IMR-90 (cell line): ENCODE data around the gene CNFN.

Experiments used
- BHLHE40 ChIP-seq: fragments of 150-350 bp; IDR thresholded peaks from 2 replicates; pipeline ENCODE4 v1.6.1; 2016; ENCODE audit warnings: mild to moderate bottlenecking, low read depth, low read length
- CEBPB ChIP-seq: IDR thresholded peaks from 2 replicates; pipeline ENCODE4 v1.6.1; 2012; ENCODE audit warnings: low read depth, low read length, improper control_type of control experiment
- CHD1 ChIP-seq: IDR thresholded peaks from 2 replicates; pipeline ENCODE4 v1.6.1; 2012; ENCODE audit warnings: low read depth, low read length, improper control_type of control experiment
- FOS ChIP-seq: fragments of 150-350 bp; IDR thresholded peaks from 2 replicates; pipeline ENCODE4 v1.6.1; 2016; ENCODE audit warnings: low read depth, low read length
- MXI1 ChIP-seq: IDR thresholded peaks from 2 replicates; pipeline ENCODE4 v1.6.1; 2012; ENCODE audit warnings: low read depth, mild to moderate bottlenecking, low read length, moderate library complexity, borderline replicate concordance
- POLR2A ChIP-seq: IDR thresholded peaks from 2 replicates; pipeline ENCODE4 v1.6.1; 2012; ENCODE audit warnings: mild to moderate bottlenecking, low read depth, low read length
- RAD21 ChIP-seq: IDR thresholded peaks from 2 replicates; pipeline ENCODE4 v1.6.1; 2012; ENCODE audit warnings: low read length, improper control_type of control experiment
- RCOR1 ChIP-seq: IDR thresholded peaks from 2 replicates; pipeline ENCODE4 v1.6.1; 2012; ENCODE audit warnings: mild to moderate bottlenecking, low read length, improper control_type of control experiment; ENCODE audit not compliant: insufficient replicate concordance
- RFX5 ChIP-seq: IDR thresholded peaks from 2 replicates; pipeline ENCODE4 v1.8.0; 2012; ENCODE audit warnings: low read depth, mild to moderate bottlenecking, low read length, moderate library complexity
- TF ChIP-seq, protein P1 (sequence below): conservative IDR thresholded peaks from 2 replicates; pipeline ENCODE4 v1.5.1; 2012; ENCODE audit warnings: mild to moderate bottlenecking, low read depth, low read length, improper control_type of control experiment
- TF ChIP-seq, protein P2 (sequence below): fragments of 150-350 bp; IDR thresholded peaks from 2 replicates; pipeline ENCODE4 v1.6.1; 2017; ENCODE audit warnings: mild to moderate bottlenecking, antibody characterized with exemption, low read length, low read depth

DNA sequence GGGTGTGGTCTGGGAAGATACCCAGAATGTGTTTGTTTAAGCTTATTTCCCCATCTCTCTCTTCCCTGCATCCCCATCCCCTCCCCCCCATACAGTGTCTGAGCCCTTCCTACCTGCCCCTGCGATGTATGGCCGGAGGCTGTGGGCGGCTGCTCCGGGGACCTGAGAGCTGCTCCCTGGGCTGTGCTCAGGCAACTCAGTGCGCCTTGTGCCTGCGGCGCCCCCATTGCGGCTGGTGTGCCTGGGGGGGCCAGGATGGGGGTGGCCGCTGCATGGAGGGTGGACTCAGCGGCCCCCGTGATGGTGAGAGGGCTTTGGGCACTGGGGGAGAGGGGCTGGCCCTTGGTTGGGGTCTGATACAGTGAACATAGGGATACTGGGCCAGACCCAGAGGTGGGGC lies 21.7 kb downstream of the CNFN start:
- TF ChIP-seq, protein P1, sequence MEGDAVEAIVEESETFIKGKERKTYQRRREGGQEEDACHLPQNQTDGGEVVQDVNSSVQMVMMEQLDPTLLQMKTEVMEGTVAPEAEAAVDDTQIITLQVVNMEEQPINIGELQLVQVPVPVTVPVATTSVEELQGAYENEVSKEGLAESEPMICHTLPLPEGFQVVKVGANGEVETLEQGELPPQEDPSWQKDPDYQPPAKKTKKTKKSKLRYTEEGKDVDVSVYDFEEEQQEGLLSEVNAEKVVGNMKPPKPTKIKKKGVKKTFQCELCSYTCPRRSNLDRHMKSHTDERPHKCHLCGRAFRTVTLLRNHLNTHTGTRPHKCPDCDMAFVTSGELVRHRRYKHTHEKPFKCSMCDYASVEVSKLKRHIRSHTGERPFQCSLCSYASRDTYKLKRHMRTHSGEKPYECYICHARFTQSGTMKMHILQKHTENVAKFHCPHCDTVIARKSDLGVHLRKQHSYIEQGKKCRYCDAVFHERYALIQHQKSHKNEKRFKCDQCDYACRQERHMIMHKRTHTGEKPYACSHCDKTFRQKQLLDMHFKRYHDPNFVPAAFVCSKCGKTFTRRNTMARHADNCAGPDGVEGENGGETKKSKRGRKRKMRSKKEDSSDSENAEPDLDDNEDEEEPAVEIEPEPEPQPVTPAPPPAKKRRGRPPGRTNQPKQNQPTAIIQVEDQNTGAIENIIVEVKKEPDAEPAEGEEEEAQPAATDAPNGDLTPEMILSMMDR = no peak
- TF ChIP-seq POLR2A (no peak), BHLHE40 (no peak), RFX5 (no peak), MXI1 (no peak), FOS (no peak), RCOR1 (no peak), CHD1 (no peak), CEBPB (no peak), RAD21 (no peak)
- TF ChIP-seq, protein P2, sequence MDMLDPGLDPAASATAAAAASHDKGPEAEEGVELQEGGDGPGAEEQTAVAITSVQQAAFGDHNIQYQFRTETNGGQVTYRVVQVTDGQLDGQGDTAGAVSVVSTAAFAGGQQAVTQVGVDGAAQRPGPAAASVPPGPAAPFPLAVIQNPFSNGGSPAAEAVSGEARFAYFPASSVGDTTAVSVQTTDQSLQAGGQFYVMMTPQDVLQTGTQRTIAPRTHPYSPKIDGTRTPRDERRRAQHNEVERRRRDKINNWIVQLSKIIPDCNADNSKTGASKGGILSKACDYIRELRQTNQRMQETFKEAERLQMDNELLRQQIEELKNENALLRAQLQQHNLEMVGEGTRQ = no peak
